IPS-18c (cell line): ENCODE measurements around the gene SYTL1.
A peak's percentile ranks its signal among the peaks of the same experiment; 100 is the strongest.
"Not testable (repeated sequence)": the region's sequence is repeated elsewhere in the genome, so short reads cannot be mapped to it uniquely, and the experiment has no call there.

Experiments used
- H3K4me3 ChIP-seq: 2 replicates; pipeline ENCODE4 v1.7.0; 2013; ENCODE audit warnings: low read depth, mild to moderate bottlenecking, low read length, moderate library complexity; ENCODE audit not compliant: insufficient read depth
- H3K9me3 ChIP-seq: one replicate; pipeline ENCODE4 v1.6.1; 2013; ENCODE audit warnings: mild to moderate bottlenecking, low read length, moderate library complexity; ENCODE audit not compliant: control insufficient read depth, insufficient read depth

Gene SYTL1

DNA sequence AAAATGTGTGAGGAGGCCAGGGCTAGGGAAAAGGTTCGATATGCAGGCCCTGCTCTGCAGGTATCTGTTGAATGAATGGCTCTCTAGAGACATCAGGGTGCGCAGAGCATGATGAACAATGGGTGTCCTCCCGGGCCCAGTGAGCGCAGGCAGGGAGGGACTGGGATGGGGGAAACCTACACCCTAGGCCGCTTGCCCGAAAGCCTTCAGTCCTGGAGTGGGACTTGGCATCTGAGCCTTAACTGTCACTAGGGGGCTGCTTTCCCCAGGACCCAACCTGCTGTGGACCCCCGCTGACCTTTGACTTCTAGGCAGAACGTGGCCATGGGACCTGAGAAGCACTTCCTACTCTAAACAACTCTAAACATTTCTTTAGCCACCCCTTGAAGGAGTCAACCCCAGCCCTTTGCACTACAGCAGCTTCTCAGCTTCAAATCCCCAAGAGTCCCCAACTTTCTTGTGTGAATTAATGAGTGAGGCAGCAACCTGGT lies 25.4 kb downstream of the SYTL1 start:
- Histone ChIP-seq H3K9me3 (no peaks in the 10 kb centered on the region), H3K4me3 (peak overlapping the region; percentile 67)

DNA sequence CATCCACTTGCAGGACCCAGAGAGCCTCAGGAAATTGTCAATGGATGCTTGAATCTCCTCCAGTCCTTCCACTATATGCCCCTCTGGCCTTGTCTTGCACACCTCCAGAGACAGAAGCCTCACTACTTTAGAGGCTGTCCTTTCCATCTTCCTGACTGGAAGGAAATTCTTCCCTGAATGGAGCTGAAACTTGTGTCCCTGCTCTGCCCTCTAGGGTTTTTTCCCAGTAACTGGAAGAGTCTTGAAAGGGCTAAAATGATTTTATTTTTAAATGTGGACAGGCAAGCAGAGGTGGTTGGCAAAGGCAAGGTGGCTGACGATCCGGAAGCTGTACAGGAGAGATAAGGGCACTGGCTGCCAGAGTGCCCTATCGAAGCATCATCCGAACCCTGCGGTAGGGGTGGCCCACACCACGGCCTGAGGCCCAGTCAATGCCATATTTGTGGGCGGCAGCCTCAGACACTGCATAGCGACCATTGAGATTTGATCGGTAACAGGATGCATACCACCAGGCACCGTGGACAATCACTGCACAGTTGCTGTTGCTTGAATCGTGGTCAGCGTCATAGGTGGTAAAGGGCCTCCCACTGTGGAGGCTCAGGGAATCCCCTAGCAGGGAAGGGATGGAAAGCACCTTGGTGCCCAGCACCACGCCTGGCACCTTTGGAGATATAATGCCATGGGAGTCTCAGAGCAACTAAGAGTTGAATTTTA lies 27.2 kb downstream of the SYTL1 start:
- no peak overlapping the region for H3K4me3 ChIP-seq
- H3K9me3 ChIP-seq, result no peaks in the 10 kb centered on the region

GRCh38 chr1:27372022-27372807 lies 30.4 kb downstream of the SYTL1 start:
- peaks cover 2% of the 10 kb centered on the region for H3K9me3 ChIP-seq
- H3K4me3 ChIP-seq, result no peak overlapping the region

DNA sequence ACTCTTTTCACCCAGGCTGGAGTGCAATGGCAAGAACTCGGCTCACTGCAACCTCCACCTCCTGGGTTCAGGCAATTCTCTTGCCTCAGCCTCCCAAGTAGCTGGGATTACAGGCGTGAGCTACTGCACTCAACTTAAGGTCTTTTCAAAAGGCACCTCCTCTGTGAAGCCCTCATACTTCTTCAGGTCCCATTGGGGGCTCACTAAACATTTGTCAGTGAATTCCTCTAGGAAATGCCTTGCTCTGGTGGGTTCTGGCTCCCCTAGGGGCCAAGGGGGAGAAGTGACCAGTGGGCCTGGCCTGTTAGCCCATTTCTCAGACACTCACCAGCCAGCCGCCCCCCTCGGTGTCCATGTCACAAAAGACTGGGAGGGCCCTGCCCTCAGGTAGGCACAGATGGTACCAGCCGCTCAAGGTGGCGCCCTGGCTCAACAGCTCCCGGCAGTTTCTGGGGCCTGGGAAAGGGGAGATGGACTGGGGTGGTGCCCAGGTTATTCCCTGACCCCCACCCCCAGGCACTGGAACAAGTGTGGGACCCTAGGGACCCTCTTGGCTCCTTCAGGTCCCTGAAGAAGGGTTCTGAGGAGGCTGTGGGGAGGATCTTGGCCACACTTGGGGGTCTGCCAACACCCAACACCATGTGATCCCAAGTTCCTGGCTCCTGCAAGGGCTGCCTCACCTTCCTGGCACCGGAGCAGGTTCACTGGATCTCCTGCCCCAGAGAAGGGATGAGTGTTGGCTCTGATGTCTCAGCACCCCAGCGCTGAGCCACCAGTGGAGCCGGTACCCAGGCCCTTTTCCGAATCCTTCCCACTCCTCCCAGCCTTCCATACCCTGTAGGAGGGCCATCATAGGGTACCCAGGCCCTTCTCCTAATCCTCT lies 31.2 kb downstream of the SYTL1 start:
- Histone ChIP-seq H3K4me3 (no peak overlapping the region), H3K9me3 (peaks cover 2% of the 10 kb centered on the region)

- H3K4me3 ChIP-seq, result no peak within 1 kb of the TSS
- H3K9me3 ChIP-seq, result peaks cover 2% of the 10 kb centered on the region
These were observed 32.7 kb downstream of the SYTL1 start, which contains the start of gene FCN3 for GRCh38 chr1:27374362-27375086. Gene FCN3 (minus strand): TSS chr1:27374824. CDS start chr1:27374818, 6 bp downstream.

DNA sequence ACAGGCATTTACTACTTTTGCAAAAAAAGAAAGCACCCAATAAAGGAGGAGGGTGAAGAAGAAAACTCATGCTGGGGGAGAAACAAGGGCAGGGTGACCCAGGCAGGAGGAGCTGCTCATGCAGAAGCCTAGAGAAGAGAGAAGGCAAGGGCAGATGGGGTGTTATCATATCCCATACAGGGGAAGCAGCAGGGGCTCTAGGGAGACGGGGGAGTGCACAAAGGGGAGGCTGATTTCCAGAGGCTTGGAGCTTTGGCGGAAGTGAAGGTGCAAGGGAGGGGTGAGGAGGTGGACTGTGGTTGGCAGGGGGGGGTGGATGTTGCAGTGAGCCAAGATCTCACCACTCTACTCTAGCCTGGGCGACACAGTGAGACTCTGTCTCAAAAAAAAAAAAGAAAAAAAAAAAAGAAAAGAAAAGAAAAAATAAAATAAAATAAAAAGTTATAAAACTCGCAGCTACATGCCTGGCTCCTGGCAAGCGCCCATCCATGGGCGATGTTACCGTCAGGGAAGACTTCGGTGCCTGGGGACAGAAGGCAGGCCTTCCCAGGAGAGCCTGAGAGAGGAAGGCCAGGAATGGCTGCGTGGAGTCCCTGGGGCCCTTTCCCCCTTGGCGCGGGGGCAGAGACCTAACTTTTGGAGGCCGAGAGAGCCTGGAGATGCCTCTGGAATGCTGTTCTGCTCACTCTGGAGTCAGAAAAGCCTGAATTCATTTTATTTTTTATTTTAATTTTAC lies 36.1 kb downstream of the SYTL1 start:
- Histone ChIP-seq H3K4me3 (no peak overlapping the region), H3K9me3 (peaks cover 2% of the 10 kb centered on the region)

DNA sequence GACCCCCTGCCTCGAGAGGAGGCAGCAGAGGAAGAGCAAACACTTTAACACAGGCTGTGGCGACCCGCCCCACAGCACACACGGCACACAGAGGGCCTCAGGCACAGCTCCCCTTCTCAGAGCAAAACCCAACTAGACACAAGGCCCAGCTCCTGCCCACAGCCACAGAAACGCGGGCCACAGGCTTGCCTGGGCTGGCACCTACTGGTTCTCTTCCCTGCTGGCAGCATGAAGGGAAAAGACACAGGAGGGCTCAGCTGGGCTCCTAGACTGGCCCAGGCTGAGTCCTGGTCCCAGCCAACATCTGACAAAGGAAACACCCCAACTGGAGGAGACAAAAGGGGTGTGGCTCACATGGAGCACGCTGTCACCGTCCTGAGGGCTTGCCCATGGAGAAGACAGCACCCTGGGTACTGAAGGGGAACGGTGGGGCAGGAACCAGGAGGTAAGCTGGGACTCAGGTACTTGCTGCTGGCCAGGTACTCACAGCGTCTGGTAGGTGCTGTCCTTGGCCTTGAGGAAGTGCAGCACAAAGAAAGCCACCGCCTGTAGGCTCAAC lies 37.8 kb downstream of the SYTL1 start:
- no peak overlapping the region for H3K4me3 ChIP-seq
- peaks cover 2% of the 10 kb centered on the region for H3K9me3 ChIP-seq

- H3K4me3 ChIP-seq, result no peak overlapping the region
- peaks cover 2% of the 10 kb centered on the region for H3K9me3 ChIP-seq
These were observed 38.4 kb downstream of the SYTL1 start for GRCh38 chr1:27380224-27380623.

DNA sequence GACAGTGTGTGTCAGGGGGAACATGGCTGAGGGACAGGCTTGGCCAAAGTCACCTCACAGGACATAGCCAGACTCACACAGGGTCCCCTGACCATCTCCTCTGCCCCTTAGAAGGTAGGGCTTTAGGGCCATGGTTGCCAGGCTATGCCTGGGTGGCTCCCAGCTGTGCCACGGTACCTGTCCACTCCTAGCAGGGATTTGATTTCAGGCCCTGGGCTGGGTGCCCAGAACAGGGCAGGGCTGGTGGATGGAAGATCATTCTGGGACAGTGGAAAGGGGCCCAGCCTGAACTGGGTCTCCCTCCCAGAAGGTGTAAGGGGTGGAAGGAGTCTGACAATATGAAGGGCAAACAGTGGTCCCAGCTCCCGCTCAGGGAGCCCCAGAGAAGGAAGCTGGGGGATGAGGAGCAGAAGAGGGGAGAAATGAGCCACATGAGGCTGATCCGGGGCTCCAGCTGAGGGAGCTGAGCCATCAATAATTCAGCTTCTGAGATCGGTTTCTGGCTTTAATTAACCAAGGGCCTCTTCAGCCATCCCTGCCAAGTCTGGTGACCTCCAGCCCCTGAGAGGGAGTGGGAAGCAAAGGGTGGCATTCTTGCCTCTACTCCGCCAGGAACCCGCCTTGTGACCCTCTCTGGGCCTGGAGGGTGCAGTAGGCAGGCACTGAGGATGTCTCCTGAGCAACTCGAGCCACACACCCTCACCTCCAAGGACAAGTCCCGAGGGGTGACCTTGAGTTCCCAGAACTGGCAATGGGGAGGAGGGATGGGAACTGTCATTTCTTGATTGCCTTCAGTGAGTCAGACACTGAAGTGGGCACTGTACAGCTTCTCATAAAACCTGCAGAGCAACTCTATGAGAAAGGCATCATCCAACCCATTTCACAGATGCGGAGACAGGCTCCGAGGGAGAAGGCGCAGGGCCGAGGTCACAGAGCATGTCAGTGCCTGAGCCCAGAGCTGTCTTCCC lies 39.2 kb downstream of the SYTL1 start:
- no peak overlapping the region for H3K4me3 ChIP-seq
- H3K9me3 ChIP-seq, result no peaks in the 10 kb centered on the region

DNA sequence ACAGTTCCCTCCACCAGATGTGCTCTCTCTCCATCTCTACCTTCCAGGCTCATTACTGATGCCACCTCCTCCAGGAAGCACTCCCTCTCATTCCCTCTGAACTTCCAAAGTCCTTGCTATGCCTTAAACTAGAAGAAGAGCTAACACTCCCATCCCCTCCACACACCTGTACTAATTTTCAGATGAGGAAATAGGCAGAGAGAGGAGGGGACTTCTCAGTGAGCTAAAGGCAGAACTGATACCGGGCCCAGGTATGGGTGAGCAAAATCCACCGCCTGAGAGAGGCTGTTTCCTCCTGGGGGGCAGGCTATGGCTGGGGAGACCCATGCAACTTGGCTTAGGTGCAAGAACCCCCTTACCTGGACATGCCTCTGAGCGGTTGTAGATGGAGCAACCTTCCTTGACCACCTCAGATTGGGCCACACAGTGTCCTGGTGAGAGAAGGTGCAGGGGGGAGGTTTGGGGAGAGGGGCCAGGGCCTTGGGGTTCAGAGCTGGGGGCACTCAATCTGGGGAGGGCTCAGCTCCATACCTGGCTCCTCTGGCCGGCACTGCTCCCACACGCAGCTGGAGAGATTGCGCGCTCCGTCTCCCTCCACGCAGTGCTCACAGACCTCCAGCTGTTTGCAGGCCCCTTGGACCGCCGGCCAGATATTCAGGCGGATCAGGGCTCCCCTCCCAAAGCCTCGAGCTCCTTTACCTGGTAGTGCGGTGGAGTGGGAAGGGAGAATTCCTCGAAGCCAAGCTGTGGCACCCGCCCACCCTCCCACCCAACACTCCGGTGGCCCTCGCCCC lies 40.3 kb downstream of the SYTL1 start:
- Histone ChIP-seq H3K4me3 (no peak overlapping the region), H3K9me3 (no peaks in the 10 kb centered on the region)

DNA sequence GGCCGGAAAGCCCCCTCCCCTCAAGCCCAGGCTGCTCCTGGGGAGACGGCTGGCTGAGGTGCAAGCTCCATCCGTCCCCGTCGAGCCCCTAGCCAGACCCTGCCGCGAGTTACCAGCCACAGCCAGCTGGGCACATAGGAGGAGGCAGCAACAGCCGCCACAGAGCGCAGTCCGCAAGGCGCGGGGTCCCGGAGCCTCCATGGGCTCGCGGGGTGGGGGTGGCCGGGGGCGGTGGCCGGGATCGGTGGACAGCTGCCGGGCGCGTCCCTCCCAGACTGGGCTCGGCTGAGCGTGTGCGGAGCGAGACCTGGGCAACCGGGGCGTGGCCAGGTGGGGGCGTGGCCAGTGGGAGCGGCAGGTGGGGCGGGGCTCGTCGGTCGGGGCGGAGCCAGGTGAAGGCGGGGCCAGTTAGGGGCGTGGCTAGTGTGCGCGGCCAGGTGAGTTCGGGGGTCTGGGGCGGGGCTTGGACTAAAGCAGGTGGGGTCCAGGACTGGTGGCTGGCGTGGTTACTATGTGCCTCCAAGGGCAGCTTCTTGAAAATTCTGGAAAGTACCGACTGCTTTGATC lies 41.3 kb downstream of the SYTL1 start, which contains the start of gene CD164L2:
TSS of gene CD164L2 (minus strand) at position 295 of the 567 bp plus-strand sequence. CDS start at position 201, 94 bp downstream.
- Histone ChIP-seq H3K9me3 (no peaks in the 10 kb centered on the region), H3K4me3 (peak within 1 kb of the TSS; percentile 40)

GRCh38 chr1:27383661-27384060 lies 41.8 kb downstream of the SYTL1 start:
- Histone ChIP-seq H3K9me3 (no peaks in the 10 kb centered on the region), H3K4me3 (no peak overlapping the region; the same call in 1 of the 2 replicates)

GRCh38 chr1:27384797-27385196 lies 43.0 kb downstream of the SYTL1 start:
- not testable (repeated sequence) for H3K4me3 ChIP-seq, H3K9me3 ChIP-seq
